GM23248 (cell line): ENCODE results near the gene TMEM82.

ENCODE experiments used
- EZH2 ChIP-seq: fragments of 200-600 bp; sonication (generic); IDR thresholded peaks from 2 replicates; pipeline ENCODE4 v1.6.1; 2018; ENCODE audit warnings: antibody characterized with exemption, mild to moderate bottlenecking; ENCODE audit not compliant: insufficient read depth, poor library complexity, severe bottlenecking
- EZH2phosphoT487 ChIP-seq: fragments of 200-600 bp; sonication (generic); IDR thresholded peaks from 2 replicates; pipeline ENCODE4 v1.6.1; 2018; ENCODE audit warnings: antibody characterized with exemption, moderate library complexity, mild to moderate bottlenecking, low read depth; ENCODE audit not compliant: insufficient read depth

DNA sequence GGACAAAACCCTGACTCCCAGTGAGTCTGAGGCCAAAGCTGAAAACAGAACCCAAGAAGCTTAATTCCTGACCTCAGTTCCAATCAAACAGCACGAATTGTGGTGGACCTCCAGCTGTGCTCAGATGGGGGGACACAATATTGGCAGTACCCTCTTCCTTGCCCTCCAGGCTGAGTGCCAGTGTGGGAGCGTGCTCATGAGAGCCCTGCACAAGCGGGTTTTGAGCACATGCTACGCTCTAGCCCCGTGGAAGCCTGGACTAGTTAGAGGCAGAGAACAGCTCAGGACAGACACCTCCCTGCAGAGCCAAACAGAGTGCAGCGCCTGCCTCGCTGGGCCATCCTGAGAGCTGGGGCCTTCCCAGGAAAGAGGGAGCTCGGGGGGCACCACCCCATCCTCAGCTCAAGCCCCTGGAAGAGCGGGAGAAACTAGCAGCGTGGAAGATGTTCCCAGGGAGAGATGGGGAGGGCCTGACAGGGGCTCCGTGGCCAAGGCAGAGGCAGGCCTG is 9.0 kb upstream of the TMEM82 start:
- TF ChIP-seq EZH2, result no peak
- no peak for TF ChIP-seq EZH2phosphoT487
